Adipocyte (in vitro differentiated cells): Measurements from ENCODE around the gene RNF223.
"Not testable (repeated sequence)": the region's sequence is repeated elsewhere in the genome, so short reads cannot be mapped to it uniquely, and the experiment has no call there.

Experiments
- DNase-seq: peaks from one replicate; pipeline ENCODE4 v3.0.0-alpha.2; 2015; ENCODE audit warnings: low read depth
- H3K27me3 ChIP-seq: replicated peaks from 2 replicates; pipeline ENCODE4 v1.7.0; 2013; ENCODE audit warnings: mild to moderate bottlenecking, low read length, moderate library complexity; ENCODE audit not compliant: control insufficient read depth, insufficient read depth
- H3K36me3 ChIP-seq: 2 replicates; pipeline ENCODE4 v1.7.0; 2013; ENCODE audit warnings: low read length, mild to moderate bottlenecking, moderate library complexity; ENCODE audit not compliant: control insufficient read depth, insufficient read depth, severe bottlenecking
- H3K4me1 ChIP-seq: 2 replicates; pipeline ENCODE4 v1.7.0; 2013; ENCODE audit warnings: mild to moderate bottlenecking, low read length, moderate library complexity; ENCODE audit not compliant: control insufficient read depth, insufficient read depth
- H3K4me3 ChIP-seq: 2 replicates; pipeline ENCODE4 v1.7.0; 2013; ENCODE audit warnings: mild to moderate bottlenecking, low read length, moderate library complexity
- H3K9ac ChIP-seq: 2 replicates; pipeline ENCODE4 v1.7.0; 2013; ENCODE audit warnings: mild to moderate bottlenecking, low read length, moderate library complexity
- H3K9me3 ChIP-seq: 2 replicates; pipeline ENCODE4 v1.7.0; 2013; ENCODE audit warnings: mild to moderate bottlenecking, low read length, moderate library complexity; ENCODE audit not compliant: control insufficient read depth

The RNF223 gene

GRCh38 chr1:1067284-1067859 is 6.7 kb downstream of the RNF223 start:
- DNase-seq, result no peak
- H3K27me3 ChIP-seq, result peaks cover 33% of the 10 kb centered on the region
- no peaks in the 10 kb centered on the region for H3K36me3 ChIP-seq
- no peaks in the 10 kb centered on the region for H3K4me1 ChIP-seq
- no peak overlapping the region for H3K9ac ChIP-seq
- H3K9me3 ChIP-seq, result no peaks in the 10 kb centered on the region
- no peak overlapping the region for H3K4me3 ChIP-seq

DNA sequence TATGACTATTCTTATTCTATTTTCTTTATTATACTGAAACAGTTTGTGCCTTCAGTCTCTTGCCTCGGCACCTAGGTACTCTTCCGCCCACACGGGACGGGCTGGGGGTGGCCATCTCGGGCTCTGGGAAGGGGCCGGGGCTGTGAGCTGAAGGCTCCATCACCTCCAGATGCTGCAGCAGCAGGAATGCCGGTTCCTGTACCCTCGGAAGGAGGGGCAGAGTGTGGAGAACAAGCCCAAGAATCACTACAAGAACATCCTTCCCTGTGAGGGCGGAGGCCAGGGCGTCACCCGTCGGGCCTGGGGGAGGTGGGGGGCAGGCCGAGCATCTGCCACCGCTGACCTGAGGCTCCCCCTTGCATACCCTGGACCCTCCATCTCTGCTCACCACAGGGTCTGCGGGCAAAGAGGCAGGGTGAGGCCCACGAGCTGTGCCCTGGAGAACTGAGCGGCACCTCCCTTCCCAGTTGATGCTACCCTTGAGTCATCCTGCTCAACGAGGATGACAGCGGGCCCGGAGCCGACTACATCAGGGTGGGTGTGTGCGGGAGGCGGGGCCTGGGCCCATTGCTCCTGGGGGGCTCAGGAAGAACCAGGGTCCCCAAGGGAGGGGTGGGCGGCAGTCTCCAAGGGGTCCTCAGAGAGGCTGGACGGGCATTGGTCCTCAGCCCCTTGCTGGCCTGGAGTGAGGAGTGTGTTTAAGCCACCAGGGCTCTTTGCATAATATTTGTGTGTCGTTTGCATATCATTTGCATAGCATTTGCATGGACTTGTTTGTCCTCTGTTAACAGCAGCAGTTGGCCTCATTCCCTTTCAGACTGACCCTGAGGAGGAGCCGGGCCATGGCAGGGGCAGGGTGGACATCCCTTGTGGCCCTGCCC is 7.5 kb downstream of the RNF223 start:
- DNase-seq, result no peak
- Histone ChIP-seq H3K4me3 (no peak overlapping the region), H3K9ac (no peak overlapping the region), H3K27me3 (peaks cover 34% of the 10 kb centered on the region), H3K9me3 (no peaks in the 10 kb centered on the region), H3K4me1 (no peaks in the 10 kb centered on the region), H3K36me3 (no peaks in the 10 kb centered on the region)

DNA sequence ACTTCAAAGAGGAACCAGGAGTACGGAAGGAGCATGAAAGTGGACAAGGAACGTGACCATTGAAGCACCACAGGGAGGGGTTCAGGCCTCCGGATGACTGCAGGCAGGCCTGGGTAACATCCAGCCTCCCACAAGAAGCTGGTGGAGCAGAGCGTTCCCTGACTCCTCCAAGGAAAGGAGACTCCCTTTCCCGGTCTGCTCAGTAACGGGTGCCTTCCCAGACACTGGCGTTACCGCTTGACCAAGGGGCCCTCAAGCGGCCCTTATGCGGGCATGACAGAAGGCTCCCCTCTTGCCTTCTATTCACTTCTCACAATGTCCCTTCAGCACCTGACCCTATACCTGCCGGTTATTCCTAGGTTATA is 8.2 kb downstream of the RNF223 start:
- not testable (repeated sequence) for H3K4me3 ChIP-seq, DNase-seq, H3K36me3 ChIP-seq, H3K4me1 ChIP-seq, H3K9ac ChIP-seq, H3K9me3 ChIP-seq
- H3K27me3 ChIP-seq, result peaks cover 36% of the 10 kb centered on the region

DNA sequence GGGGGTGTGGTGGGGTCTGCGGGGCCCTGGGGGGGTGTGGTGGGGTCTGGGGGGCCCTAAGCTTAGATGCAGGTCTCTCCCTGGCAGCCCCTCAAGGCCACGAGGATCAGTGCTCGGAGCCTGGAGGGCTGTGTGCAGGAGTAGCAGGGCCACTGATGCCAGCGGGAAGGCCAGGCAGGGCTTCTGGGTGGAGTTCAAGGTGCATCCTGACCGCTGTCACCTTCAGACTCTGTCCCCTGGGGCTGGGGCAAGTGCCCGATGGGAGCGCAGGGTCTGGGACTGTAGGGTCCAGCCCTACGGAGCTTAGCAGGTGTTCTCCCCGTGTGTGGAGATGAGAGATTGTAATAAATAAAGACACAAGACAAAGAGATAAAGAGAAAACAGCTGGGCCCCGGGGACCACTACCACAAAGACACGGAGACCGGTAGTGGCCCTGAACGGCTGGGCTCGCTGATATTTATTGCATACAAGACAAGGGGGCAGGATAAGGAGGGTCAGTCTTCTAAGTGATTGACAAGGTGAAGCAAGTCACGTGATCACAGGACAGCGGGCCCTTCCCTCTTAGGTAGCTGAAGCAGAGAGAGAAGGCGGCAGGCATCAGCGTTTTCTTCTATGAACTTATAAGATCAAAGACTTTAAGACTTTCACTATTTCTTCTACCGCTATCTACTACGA is 8.7 kb downstream of the RNF223 start:
- H3K27me3 ChIP-seq, result peaks cover 36% of the 10 kb centered on the region
- H3K36me3 ChIP-seq, result no peaks in the 10 kb centered on the region
- no peak overlapping the region for H3K4me3 ChIP-seq
- H3K4me1 ChIP-seq, result no peaks in the 10 kb centered on the region
- H3K9ac ChIP-seq, result no peak overlapping the region
- H3K9me3 ChIP-seq, result no peaks in the 10 kb centered on the region
- DNase-seq, result no peak

DNA sequence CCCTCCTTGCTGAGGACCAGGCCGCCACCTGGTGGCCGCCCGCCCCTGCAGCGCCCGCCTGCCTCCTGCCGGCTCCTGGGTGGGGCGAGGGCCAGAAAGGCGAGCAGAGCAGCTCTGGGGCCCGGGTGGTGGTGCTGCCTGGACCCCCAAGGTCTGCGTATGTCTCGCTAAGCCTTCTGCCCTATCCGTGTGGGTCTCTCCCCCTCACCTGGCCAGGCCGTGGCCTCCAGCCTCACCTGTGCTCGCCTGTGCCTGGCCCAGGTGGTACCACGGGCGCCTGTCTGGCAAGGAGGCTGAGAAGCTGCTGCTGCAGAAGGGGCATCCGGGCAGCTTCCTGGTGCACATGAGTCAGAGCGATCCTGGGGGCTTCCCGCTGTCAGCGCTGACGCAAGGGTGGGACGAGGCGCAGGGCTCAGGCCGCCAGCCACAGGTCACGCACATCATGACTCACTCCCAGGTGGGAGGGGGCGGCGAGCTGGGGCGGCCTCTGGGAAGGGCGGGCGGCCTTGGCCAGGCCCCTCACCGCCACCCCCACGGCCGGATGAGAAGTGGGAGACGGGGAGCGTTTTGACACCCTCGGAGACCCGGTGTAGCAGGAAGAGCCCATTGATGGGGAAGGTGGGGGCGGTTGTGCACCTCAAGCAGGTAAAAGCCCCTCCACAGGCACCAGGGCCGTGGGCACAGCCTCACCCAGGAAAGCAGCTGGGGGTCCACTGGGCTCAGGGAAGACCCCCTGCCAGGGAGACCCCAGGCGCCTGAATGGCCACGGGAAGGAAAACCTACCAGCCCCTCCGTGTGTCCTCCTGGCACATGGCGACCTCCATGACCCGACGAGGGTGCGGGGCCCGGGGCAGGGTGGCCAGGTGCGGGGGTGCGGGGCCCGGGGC is 9.9 kb downstream of the RNF223 start:
- Histone ChIP-seq H3K9me3 (no peaks in the 10 kb centered on the region), H3K4me3 (no peak overlapping the region), H3K27me3 (peaks cover 29% of the 10 kb centered on the region), H3K4me1 (no peaks in the 10 kb centered on the region), H3K9ac (no peak overlapping the region), H3K36me3 (no peaks in the 10 kb centered on the region)
- DNase-seq, result peak; percentile 60

DNA sequence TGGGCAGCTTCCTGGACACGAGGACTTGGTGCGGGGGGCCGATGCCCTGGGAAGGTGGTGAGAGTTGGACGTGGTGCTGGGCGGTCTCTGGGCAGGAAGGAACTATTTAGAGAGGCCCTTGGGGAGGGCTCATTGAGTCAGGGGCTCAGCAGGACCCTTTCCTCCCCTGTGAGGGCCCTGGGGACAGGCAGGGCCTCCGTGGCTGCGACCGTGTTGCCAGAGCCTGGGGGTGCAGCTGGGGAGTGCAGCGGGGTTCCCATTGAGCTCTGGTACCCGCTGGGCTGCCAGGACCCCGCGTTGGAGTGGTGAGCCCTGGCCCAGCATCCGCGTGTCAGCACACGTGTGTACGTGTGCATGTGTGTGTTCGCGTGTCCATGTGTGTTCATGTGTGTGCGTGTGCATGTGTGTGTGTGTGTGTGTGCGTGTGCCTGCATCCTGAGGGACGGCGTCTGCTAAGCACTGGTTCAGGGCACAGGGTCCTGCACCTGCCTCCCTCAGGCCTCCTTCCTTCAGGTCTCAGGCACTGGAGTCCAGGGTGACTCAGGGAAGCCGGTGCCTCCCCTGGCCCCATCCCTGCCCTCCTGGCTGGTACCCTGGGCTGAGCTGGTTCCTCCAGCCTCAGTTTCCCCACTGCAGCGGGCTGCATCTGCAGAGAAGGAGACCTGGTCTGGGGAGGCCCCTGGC is 10.7 kb downstream of the RNF223 start:
- H3K9ac ChIP-seq, result no peak overlapping the region
- no peak overlapping the region for H3K4me3 ChIP-seq
- peaks cover 28% of the 10 kb centered on the region for H3K27me3 ChIP-seq
- DNase-seq, result no peak
- no peaks in the 10 kb centered on the region for H3K4me1 ChIP-seq
- H3K9me3 ChIP-seq, result no peaks in the 10 kb centered on the region
- no peaks in the 10 kb centered on the region for H3K36me3 ChIP-seq

DNA sequence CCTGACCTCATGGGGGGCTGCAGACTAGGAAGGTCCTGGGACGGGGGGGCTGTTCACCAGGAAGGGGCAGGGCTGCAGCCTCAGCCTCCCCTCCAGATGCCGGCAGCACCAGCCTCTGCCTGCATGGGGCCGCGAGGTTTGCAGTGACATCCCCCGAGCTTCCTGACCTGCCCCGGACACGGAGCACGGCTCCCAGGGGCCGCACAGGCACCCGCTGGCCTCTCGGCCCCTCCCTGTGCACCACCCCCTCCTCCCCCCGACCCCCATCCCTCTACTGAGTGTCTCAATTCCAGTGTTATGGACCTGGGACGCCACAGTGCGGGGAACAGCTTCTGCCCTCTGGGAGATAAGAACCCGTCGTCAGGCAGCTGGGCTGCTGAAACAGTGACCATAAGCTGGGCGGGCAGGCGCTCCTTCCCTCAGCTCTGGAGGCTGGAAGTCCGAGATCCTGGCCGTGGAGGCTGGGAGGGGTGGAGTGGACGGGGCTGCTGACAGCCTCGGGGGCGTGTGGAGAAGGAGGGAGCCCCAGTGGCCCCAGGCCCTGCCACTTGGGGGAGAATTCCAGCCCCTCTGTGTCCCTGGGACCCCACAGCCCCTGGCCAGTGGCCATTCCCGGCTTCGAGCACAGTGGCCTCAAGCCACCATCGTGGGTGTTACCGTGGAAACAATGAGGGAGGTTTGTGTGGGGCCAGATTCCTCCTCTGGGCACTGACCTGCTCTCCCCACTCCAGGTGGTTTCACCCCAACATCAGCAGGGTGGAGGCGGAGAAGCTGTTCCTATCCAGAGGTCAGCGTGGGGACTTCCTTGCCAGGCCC is 11.6 kb downstream of the RNF223 start:
- Histone ChIP-seq H3K9me3 (no peaks in the 10 kb centered on the region), H3K4me3 (no peak overlapping the region), H3K4me1 (no peaks in the 10 kb centered on the region), H3K36me3 (no peaks in the 10 kb centered on the region), H3K9ac (no peak overlapping the region), H3K27me3 (peaks cover 27% of the 10 kb centered on the region)
- DNase-seq, result no peak

DNA sequence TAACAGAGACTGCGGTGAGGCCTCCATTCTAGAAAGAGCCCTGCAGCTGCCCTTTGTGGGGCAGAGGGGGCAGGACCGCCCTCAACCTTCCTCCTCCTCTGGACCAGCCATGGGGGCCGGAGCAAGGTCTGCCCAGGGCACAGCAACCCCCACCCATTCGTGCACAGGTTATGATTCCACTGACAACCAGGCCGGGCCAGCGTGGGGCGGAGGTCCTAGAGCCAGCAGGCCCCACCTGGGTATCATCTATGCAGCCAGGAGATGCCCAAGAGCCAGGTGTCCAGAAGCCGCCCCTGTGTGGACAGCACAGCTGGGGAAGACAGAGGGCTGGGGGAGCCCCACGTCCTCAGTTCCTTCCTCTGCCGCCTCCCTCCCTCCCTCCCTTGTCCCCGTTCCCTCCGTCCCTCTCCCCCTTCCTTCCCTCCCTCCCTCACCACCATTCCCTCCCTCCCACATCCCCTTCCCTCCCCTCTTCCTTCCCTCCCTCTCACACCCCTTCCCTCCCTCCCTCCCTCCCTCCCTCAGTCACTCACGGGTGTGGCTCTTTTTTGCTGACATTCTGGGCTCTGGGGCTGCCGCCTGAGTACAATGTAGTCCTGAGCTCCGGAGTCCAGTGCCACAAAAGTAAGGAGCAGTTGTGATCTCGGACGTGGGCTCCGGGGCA is 12.3 kb downstream of the RNF223 start:
- H3K4me1 ChIP-seq, result no peaks in the 10 kb centered on the region
- no peak for DNase-seq
- no peaks in the 10 kb centered on the region for H3K9me3 ChIP-seq
- H3K36me3 ChIP-seq, result no peaks in the 10 kb centered on the region
- peaks cover 31% of the 10 kb centered on the region for H3K27me3 ChIP-seq
- no peak overlapping the region for H3K9ac ChIP-seq
- no peak overlapping the region for H3K4me3 ChIP-seq

DNA sequence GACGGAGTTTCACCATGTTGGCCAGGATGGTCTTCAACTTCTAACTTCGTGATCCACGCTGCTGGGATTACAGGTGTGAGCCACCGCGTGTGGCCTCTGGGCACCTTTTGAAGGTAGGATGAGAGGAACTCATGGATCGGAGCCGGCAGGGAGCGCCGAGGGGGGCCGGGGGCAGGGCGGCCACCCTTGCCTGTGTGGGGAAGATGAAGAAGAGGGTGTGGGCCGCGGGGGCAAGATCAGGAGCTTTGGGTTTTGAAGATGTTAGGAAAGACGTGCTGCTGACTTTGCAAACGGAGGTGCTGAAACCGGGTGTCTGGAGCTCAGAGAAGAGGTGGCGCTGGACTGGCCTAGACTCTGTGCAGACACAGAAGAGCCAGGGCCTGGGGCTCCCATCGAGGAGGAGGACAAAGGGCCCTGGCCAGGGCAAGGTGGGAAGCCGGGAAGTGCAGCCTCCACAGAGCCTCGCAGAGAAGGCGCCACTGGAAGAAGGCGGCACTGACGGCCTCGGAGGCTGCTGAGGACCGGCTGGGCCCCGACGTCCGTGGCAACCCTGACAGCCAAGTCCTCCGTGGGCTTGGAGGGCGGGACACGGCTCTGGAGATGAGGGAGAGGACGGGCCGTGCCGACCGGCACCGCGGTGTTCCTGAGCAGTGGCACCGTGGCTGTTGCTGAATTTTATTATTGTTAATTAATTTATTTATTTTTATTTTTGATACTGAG is 13.7 kb downstream of the RNF223 start:
- no peaks in the 10 kb centered on the region for H3K4me1 ChIP-seq
- H3K36me3 ChIP-seq, result no peaks in the 10 kb centered on the region
- H3K9me3 ChIP-seq, result no peaks in the 10 kb centered on the region
- no peak overlapping the region for H3K4me3 ChIP-seq
- DNase-seq, result no peak
- no peak overlapping the region for H3K9ac ChIP-seq
- peaks cover 33% of the 10 kb centered on the region for H3K27me3 ChIP-seq
